ENCODE data around the gene SNCAIP.
A peak's percentile ranks its signal among the peaks of the same experiment; 100 is the strongest.
"Not testable (repeated sequence)": the region's sequence is repeated elsewhere in the genome, so short reads cannot be mapped to it uniquely, and the experiment has no call there.

SNCAIP gene

GRCh38 chr5:122356855-122357254 is 44.8 kb downstream of the SNCAIP start:
- no peak for DNase-seq

- no peak for DNase-seq
These were observed 46.4 kb downstream of the SNCAIP start for GRCh38 chr5:122358372-122358979.

GRCh38 chr5:122362361-122362760 is 50.3 kb downstream of the SNCAIP start:
- DNase-seq: no peak

GRCh38 chr5:122363623-122364022 is 51.6 kb downstream of the SNCAIP start:
- no peak for DNase-seq

GRCh38 chr5:122366501-122366900 is 54.5 kb downstream of the SNCAIP start:
- no peak for DNase-seq

GRCh38 chr5:122367456-122367855 is 55.4 kb downstream of the SNCAIP start:
- peak in 10 of 51 donors; percentile 5 to 25 (median 12) for DNase-seq

GRCh38 chr5:122368510-122369251 is 56.6 kb downstream of the SNCAIP start:
- DNase-seq: no peak

GRCh38 chr5:122369253-122369815 is 57.3 kb downstream of the SNCAIP start:
- no peak for DNase-seq

- no peak for DNase-seq
These were observed 59.6 kb downstream of the SNCAIP start for GRCh38 chr5:122371511-122372151.

GRCh38 chr5:122374110-122374509 is 62.1 kb downstream of the SNCAIP start:
- DNase-seq: no peak

GRCh38 chr5:122375801-122376200 is 63.8 kb downstream of the SNCAIP start:
- no peak for DNase-seq

GRCh38 chr5:122376250-122376649 is 64.2 kb downstream of the SNCAIP start:
- DNase-seq: no peak

- no peak for DNase-seq
These were observed 65.0 kb downstream of the SNCAIP start for GRCh38 chr5:122377026-122377425.

- not testable (repeated sequence) for DNase-seq
These were observed 70.9 kb downstream of the SNCAIP start for GRCh38 chr5:122382938-122383337.

GRCh38 chr5:122384739-122385235 is 72.8 kb downstream of the SNCAIP start:
- DNase-seq: no peak

GRCh38 chr5:122385286-122385685 is 73.2 kb downstream of the SNCAIP start:
- no peak for DNase-seq

GRCh38 chr5:122385808-122386207 is 73.8 kb downstream of the SNCAIP start:
- DNase-seq: no peak

- peak in 1 of 51 donors; percentile 18 for DNase-seq
These were observed 78.1 kb downstream of the SNCAIP start for GRCh38 chr5:122390154-122390553.

- no peak for DNase-seq
These were observed 78.7 kb downstream of the SNCAIP start for GRCh38 chr5:122390694-122391093.

- DNase-seq: no peak
These were observed 79.6 kb downstream of the SNCAIP start for GRCh38 chr5:122391621-122392020.

- no peak for DNase-seq
These were observed 80.2 kb downstream of the SNCAIP start for GRCh38 chr5:122392224-122392623.

GRCh38 chr5:122392824-122393223 is 80.8 kb downstream of the SNCAIP start:
- DNase-seq: no peak
